ENCODE results near the gene EHD4. TPM values are rescaled to one million over a fixed set of nuclear protein-coding genes. Genes with fewer than 3 reads are reported as not detected.

The EHD4 gene
- total and polyA plus RNA-seq, 9 of the 15 experiments (the other 6 are each of a cell fraction or from before 2014, with no cell fraction given) = 0.89 to 10.3 (median 6.4) TPM

DNA sequence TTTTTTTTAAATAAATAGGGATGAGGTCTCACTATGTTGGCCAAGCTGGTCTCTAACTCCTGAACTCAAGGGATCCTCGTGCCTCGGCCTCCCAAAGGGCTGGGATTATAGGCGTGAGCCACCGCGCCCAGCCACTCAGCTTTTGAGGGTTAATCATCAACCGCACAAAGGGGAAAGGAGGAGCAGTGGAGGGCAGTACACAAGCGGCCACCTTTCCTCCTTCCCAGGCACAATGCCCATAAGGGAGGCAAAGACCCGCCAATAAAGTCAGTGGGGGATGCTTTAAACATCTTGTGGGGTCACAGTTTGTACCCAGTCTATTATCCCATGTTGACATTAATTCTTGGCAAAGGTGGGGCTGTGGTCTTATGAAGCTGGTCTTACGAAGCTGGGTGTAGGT is 32.4 kb downstream of the EHD4 start (continued):
- no peak for TF ChIP-seq PPARD (CRISPR knock-in tag; IDR thresholded peaks at IDR 0.05)
- TF ChIP-seq BACH1 (tag; IDR thresholded peaks at IDR 0.05) = no peak
- no peak for TF ChIP-seq JUN (IDR thresholded peaks at IDR 0.05; ENCODE audit: borderline replicate concordance, low read depth, low read length)
- TF ChIP-seq JUN (CRISPR knock-in tag; IDR thresholded peaks at IDR 0.05; ENCODE audit: borderline replicate concordance) = no peak
- TF ChIP-seq EGR1 (conservative IDR thresholded peaks at IDR 0.05) = no peak

- ChIA-PET POLR2A (interaction anchor here (1.0 to 1.3 kb wide), 3 partner anchors 12 to 124 kb away, joined by 3 read pairs; no protein-coding TSS in a partner anchor), CTCF (ENCODE audit: low intra/inter-chr PET ratio) (no interaction called here)
- no peak overlapping the region for H2AFZ ChIP-seq (ENCODE audit: low read depth, low read length)
- no peak for ATAC-seq
- intact Hi-C loops (cut with micrococcal nuclease) (no loop called here), in situ Hi-C loops (cut with MboI) (no loop called here)
- no peak overlapping the region for H3K27ac ChIP-seq (ENCODE audit: extremely low read depth, low read depth, low read length)
- no peaks in the 10 kb centered on the region for H3K27me3 ChIP-seq (ENCODE audit: control insufficient read depth in 2 of 2, insufficient read depth in 2 of 2, low read length in 2 of 2)
- H3K4me2 ChIP-seq (ENCODE audit: insufficient read depth, low read length) = no peak overlapping the region
- no peaks in the 10 kb centered on the region for H3K9me1 ChIP-seq (ENCODE audit: control insufficient read depth, insufficient read depth, low read length)
- H3K4me3 ChIP-seq = no peak overlapping the region
- DNase-seq (ENCODE audit: extremely low read depth in 1 of 4, low spot score in 3 of 4) = no peak
- WGBS (ENCODE audit: insufficient coverage, low coverage, missing lambda C conversion rate) = 38% methylated on average over 4 of the region's 4 CpGs
- BruUV-seq (replicated peaks) = no TSS peak
- FAIRE-seq = peak; percentile 60
- no peaks in the 10 kb centered on the region for H4K20me1 ChIP-seq (replicated peaks; ENCODE audit: control insufficient read depth, insufficient read depth, low read length)
- H3K9me3 ChIP-seq (replicated peaks; ENCODE audit: control insufficient read depth, insufficient read depth, low read depth, low read length) = no peaks in the 10 kb centered on the region
- H3K79me2 ChIP-seq (ENCODE audit: control insufficient read depth, insufficient read depth, low read length) = no peaks in the 10 kb centered on the region
- peaks cover 3 to 9% of the 10 kb centered on the region in 2 experiments; a peak in 3 of 5 replicates for H3K4me1 ChIP-seq (replicated peaks in 1 of 2; ENCODE audit: control insufficient read depth in 2 of 2, insufficient read depth in 2 of 2, low read length in 2 of 2)
- H3K9ac ChIP-seq (ENCODE audit: insufficient read depth in 1 of 2, low read depth in 2 of 2, low read length in 2 of 2) = no peak overlapping the region
- H3K36me3 ChIP-seq (ENCODE audit: control insufficient read depth, insufficient read depth, low read length) = peaks cover 2% of the 10 kb centered on the region; the same call in 2 of the 3 replicates
- no peak for TF ChIP-seq SNRNP70 (optimal IDR thresholded peaks at IDR 0.05; ENCODE audit: low read depth, low read length)
- no peak for TF ChIP-seq TFAP4 (CRISPR knock-in tag; IDR thresholded peaks at IDR 0.05; ENCODE audit: borderline replicate concordance)
- TF ChIP-seq LEF1 (IDR thresholded peaks at IDR 0.05) = no peak
- TF ChIP-seq SPI1 (IDR thresholded peaks at IDR 0.05; ENCODE audit: borderline replicate concordance, low read depth, low read length) = peak; percentile 63; the same call in 1 of the 2 replicates
- TF ChIP-seq ZNF398 (CRISPR knock-in tag; IDR thresholded peaks at IDR 0.05) = no peak
- no peak for TF ChIP-seq NR4A1 (CRISPR knock-in tag; IDR thresholded peaks at IDR 0.05)
- TF ChIP-seq NR4A1 (tag; IDR thresholded peaks at IDR 0.05) = no peak
- TF ChIP-seq MYC (IDR thresholded peaks at IDR 0.05; ENCODE audit: low read depth, low read length) = no peak
- no peak for TF ChIP-seq MYC (CRISPR knock-in tag; IDR thresholded peaks at IDR 0.05; ENCODE audit: borderline replicate concordance, low read depth)
- no peak for TF ChIP-seq MIER1 (IDR thresholded peaks at IDR 0.05; ENCODE audit: low read depth)
- no peak for TF ChIP-seq ZNF140 (CRISPR knock-in tag; IDR thresholded peaks at IDR 0.05)
- no peak for TF ChIP-seq ELK1 (CRISPR knock-in tag; IDR thresholded peaks at IDR 0.05)
- TF ChIP-seq GATA2 (CRISPR knock-in tag; IDR thresholded peaks at IDR 0.05) = peak; percentile 57; the same call in 1 of the 2 replicates
- TF ChIP-seq SLC30A9 (CRISPR knock-in tag; IDR thresholded peaks at IDR 0.05) = no peak
- no peak for TF ChIP-seq U2AF2 (optimal IDR thresholded peaks at IDR 0.05; ENCODE audit: low read depth, low read length)
- TF ChIP-seq PCBP2 (IDR thresholded peaks at IDR 0.05; ENCODE audit: low read depth, low read length, poor library complexity, severe bottlenecking) = no peak
Observed at GRCh38 chr15:41937568-41937923, 34.8 kb downstream of the EHD4 start.

Measured in K562 (cell line).